HG03097 (cell line): ENCODE data around the gene MFAP3.

ENCODE experiments used
- ATAC-seq: cut with Tn5 transposase; IDR thresholded peaks from one replicate; pipeline ENCODE4 v1.9.1; 2021; ENCODE audit not compliant: unreplicated experiment, low FRiP score

Gene MFAP3

DNA sequence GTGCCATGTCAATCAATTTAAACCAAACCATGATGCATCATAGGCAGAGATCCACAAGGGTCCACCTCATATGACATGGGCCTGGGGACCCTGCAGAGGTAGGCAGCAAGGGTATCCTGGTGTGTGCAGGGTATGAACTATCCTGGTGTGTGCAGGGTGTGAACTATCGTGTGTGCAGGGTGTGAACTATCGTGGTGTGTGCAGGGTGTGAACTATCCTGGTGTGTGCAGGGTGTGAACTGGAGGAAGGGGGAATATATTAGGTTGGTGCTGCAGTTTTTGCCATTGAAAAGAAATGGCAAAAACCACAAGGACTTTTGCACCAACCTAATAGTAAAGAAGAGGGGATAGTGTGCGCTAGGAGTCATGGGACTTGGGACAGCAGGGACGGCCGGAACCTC, 50.0 kb downstream of the MFAP3 start:
- no peak for ATAC-seq

DNA sequence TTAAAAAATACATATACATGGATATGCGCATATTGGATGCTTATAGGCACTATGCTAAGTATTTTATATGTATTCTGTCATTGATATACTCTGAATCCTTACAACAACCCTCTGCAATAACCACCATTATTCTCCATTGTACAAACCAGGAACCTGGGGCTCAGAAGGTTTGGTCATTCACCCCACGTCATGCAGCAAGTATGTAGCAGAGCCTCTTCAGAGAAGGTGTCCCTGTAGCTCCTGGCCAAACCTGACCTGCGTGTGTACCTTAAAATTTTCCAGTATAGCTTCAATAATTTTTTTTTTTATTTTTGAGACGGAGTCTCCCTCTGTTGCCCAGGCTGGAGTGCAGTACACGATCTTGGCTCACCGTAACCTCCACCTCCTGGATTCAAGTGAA, 51.9 kb downstream of the MFAP3 start:
- no peak for ATAC-seq

DNA sequence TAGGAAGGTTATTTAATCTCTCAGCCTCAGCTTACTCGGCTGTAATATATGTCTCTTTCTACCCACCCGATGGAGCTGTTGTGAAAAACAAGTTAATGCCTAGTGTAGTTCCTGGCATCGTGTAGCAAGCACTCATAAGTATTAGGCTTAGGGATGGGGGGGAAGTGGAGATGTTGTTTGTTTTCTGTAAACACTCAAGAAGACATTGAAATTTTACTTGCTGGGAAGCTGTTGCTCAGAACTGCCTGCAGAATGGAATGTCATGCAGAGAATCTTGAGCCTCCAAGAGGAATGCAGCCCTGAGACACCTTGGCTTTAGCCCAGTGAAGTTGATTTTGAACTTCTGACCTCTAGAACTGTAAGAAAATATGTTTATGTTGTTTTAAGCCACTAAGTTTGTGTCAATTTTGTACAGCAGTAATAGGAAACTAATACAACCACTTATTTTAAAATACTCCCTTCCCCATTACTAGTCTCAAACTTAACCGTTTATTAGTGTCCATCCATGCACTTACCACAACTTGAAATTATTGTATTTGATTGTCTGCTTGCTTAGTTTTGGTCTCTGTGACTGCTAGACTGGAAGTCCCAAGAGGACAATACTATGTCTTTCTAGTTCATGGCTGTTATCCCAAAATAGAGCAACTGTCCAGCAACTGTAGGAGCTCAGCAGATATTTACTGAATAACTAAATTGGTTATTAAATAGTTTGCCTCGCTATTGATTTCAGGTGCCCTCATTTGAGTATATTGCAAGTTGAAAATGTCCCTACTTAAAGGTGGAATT, 53.8 kb downstream of the MFAP3 start:
- no peak for ATAC-seq

DNA sequence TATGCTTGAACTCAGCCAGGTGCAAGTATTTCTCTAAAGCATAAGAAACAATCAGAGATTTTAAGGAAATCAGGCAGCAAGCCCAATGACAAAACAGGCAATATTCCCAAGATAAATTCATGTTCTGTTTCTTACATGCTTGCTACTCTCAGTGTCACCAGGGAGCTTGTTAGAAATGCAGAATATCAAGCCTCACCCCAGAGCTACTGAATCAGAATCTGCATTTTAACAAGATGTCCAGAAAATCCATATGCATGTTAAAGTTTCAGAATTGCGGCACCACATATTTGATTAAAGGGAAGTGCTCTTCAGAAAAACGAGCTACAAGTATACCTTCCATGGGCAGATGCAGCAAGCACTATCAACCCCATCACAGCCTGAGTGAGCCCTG, 54.4 kb downstream of the MFAP3 start:
- ATAC-seq = no peak

DNA sequence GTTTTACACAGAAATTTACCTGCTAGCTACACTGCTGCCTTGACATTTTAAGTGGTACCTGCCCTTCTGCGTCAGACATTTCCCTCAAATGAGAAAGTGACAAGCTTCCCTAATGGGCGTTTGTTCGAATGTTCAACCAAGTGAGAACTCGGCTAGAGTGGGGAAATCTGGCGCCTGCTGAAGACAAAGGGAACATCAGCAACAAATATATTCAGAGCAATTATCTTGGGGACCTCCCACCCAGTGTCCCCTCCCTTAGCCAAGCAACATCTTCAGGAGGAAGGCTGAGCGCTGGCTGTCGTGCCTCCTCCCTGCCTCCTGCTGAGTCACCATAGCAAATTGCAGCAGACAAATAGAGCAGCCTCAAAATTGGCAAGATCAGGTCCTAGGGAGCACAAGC, 57.1 kb downstream of the MFAP3 start:
- ATAC-seq = no peak

DNA sequence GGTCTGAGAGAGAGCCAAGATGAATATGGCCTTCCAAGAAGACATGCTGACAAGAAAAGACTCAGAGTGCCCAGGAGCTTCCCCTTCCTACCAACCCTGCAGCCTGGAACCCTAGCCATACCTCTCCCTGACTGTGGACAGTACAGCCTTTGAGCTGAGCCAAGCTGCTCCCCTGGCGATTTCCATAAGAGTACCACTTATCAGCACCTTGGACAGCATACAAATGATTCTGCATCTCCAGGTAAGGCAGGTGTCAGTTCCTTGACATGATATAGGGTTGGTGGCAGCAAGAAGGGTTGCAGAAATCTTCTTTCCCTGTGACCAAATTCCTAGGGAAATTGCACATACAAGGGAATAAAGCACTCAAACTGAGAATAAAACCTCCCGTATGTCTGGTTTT, 58.3 kb downstream of the MFAP3 start:
- no peak for ATAC-seq

DNA sequence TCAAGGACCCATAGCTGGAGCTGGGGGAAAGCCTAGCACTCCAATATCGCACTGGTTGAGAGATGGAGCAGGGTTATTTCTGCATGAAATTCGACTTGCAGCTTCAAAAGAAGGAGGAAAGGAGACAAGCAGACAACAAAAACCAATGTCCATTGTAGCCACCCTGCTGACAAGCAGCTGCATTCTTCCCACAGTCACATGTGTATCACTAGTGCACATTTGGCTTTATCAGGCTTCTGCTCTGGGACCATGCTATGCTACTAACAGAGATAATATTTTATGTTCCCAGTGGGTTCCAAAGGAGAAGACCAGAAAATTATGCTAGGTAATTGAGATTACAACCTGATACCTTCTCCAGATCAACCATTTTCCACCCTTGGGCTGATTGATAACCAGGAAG, 59.7 kb downstream of the MFAP3 start:
- no peak for ATAC-seq

DNA sequence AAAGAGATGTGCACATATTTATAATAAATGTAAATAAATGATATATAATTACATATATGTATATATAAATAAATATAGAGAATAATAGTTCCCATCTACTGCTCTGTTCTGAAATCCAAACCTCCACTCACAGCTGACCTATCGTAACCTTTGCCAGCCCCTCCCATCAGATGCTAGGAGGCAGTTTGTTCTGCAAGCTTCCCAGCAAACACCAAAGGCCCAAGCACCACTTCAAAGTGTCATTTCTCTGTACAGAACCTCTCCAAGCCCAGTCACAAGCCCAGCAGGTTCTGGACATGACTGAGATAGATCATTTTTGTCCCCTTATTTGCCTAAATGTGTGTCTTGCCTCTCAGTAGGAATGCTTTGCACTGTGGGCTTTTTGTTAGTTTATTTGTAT, 62.4 kb downstream of the MFAP3 start:
- ATAC-seq = no peak

DNA sequence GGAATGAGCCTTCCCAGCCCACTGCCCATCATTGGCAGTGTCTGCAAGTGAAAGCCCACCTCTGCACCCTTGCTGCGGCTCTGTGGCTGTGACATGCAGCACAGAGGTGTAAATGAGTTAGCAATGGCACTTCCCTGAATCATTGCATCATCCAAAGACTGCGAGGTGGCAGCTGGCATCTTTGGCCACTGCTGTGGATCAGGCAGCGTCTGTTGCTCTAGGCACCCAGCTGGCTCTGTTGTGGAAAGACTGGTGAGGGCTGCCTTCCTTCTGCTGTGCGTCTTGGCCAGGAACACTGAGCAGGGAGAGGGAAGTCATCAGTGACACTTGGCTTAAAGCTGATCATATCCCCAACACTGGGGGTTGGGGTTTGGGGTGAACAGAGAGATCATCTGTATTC, 64.5 kb downstream of the MFAP3 start:
- no peak for ATAC-seq
